ENCODE measurements around the gene USP24.

USP24 gene

GRCh38 chr1:55064861-55065263 is 150.3 kb downstream of the USP24 start:
- DNase-seq = peak; percentile 76 to 85

DNA sequence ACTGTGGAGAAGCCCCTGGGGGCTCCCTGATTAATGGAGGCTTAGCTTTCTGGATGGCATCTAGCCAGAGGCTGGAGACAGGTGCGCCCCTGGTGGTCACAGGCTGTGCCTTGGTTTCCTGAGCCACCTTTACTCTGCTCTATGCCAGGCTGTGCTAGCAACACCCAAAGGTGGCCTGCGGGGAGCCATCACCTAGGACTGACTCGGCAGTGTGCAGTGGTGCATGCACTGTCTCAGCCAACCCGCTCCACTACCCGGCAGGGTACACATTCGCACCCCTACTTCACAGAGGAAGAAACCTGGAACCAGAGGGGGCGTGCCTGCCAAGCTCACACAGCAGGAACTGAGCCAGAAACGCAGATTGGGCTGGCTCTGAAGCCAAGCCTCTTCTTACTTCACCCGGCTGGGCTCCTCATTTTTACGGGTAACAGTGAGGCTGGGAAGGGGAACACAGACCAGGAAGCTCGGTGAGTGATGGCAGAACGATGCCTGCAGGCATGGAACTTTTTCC is 151.0 kb downstream of the USP24 start:
- DNase-seq = peak; percentile 46 to 62

DNA sequence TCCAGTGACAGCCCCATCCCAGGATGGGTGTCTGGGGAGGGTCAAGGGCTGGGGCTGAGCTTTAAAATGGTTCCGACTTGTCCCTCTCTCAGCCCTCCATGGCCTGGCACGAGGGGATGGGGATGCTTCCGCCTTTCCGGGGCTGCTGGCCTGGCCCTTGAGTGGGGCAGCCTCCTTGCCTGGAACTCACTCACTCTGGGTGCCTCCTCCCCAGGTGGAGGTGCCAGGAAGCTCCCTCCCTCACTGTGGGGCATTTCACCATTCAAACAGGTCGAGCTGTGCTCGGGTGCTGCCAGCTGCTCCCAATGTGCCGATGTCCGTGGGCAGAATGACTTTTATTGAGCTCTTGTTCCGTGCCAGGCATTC is 151.6 kb downstream of the USP24 start:
- DNase-seq = no peak

DNA sequence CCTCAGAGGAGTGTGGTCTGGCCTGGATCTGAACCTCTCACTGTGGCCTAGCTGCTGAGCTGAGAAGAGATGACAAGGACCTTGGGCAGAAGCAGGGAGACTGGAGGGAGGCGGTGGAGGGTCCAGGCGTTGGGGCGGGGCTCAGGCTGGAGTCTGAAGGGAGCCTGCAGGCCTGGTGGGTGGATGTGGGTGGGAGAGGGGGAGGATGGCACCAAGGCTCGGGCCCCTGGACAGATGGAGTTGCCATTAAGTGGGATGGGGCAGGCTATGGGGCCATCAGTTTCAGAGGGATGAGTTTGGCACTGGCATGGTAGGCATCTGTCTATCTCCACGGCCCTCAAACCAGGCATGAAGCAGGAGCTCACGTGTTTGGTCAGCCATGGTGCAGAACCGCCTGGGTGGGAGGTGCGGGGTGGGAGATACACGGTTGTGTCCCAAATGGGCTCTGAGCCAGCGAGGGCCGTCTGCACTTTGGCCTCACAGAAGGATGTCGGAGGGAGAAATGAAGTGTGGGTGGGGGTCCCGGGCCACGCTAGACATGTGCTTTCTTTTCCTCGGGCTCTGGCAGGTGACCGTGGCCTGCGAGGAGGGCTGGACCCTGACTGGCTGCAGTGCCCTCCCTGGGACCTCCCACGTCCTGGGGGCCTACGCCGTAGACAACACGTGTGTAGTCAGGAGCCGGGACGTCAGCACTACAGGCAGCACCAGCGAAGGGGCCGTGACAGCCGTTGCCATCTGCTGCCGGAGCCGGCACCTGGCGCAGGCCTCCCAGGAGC is 152.2 kb downstream of the USP24 start:
- DNase-seq = peak; percentile 58 to 87

DNA sequence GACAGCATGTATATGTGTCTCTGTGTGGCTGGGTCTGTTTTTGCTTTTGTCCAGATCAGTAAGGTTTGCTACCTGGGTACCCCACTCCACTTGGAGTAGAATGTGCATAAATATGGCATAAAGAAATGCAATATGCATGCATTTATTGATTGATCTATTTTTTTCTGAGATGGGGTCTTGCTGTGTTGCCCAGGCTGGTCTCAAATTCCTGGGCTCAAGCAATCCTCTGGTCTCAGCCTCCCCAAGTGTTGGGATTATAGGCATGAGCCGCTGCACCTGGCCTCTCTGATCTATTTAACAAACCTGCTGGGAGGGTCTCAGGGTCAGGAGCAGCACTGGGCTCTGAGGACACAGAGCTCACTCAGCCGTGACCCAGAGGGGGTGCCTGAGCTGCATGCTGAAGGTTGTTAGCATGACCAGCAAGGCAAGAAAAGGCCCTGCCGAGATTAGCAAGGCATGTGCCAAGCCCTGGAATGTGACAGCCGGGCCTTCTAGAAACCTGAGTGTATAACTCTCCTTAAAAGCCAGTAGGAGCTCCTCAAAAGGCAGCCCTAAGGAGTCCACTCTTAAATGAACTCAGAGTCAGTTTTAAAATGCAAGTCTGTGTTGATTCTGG is 153.3 kb downstream of the USP24 start:
- peak in 1 of 2 experiments; percentile 9 for DNase-seq

DNA sequence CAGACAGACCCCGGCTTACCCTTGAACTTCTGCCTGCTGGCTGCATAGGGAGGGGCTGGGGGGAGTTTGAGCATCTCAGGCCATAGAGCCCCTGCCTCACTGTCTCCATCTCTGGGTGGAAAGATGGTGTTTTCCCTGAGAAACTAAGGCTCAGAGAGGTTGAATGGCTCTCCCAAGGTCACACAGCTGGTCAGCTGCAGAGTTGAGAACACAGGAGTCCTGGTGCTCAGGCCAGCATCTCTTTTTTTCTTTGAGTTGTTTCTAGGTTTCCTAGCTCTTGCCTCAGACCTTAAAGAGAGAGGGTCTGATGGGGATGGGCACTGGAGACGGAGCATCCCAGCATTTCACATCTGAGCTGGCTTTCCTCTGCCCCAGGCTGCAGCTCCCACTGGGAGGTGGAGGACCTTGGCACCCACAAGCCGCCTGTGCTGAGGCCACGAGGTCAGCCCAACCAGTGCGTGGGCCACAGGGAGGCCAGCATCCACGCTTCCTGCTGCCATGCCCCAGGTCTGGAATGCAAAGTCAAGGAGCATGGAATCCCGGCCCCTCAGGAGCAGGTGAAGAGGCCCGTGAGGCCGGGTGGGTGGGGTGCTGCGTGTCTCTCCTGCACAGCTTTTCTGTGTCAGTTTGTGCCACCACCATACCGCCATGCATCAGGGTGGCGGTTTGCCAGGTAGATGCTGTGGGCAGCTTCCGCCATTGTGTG is 154.0 kb downstream of the USP24 start:
- no peak for DNase-seq

DNA sequence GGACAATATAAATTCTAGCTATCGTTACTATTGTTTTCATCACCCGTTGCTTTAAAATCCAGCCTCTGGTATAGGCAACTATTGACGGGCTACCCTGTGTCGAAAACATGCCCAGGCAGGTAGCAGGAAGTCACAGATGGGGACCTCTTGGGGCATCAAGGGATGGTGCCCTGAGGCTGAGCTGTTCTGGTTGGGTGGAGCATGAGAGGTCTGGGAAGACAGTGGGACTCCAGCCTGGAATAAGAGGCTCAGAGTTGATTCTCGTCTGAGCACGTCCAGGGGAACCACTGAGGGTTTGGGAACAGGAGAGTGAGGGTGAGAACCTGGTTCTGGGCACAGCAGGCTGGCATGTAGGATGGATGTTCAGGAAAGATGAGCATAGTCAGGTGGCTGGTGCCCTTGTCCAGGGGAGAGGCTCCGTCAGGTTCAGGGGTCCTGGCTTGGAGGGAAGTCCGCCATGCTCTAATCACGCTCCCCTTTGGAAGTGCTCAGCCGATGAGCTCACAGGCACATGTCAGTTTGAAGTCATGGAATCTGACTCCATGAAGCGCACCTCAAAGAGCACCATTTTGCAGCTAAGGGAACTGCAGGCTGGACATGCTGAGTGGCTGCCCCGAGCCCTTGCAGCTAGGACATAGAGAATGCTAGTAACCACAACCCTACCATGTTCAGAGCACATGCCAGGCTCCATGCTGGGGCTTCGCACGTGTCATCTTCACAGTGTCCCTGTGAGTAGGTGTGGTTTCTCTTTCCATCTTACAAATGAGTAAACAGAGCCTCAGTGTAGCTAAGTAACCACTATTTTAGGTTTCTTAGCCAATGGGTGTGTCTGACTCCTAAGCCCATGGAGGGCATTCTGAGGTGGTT is 154.8 kb downstream of the USP24 start:
- peak in 1 of 2 experiments; percentile 9 for DNase-seq

- DNase-seq = no peak
These were observed 155.6 kb downstream of the USP24 start for GRCh38 chr1:55059302-55060132.

GRCh38 chr1:55057956-55058298 is 157.2 kb downstream of the USP24 start:
- DNase-seq = no peak

- no peak for DNase-seq
These were observed 157.8 kb downstream of the USP24 start for GRCh38 chr1:55057270-55057955.

DNA sequence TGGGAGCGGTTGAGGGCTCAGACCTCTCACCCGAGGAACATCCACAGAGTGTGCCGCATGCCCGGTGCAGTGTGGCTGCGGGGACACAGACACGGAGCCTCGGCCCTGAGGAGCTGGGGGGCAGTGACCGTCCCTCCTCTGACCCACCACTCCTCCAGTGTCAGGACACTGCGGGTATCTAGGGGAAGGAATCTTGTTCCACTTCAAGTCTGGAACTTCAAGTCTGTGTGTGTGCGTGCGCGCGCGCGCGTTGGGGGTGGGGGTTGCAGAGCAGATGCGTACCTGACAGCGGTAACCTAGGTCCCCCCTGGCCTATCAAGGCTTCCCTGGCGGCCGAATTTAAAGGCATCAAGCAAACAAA is 158.6 kb downstream of the USP24 start:
- DNase-seq = no peak

GRCh38 chr1:55055951-55056631 is 159.1 kb downstream of the USP24 start:
- DNase-seq = no peak

GRCh38 chr1:55055084-55055882 is 159.9 kb downstream of the USP24 start:
- DNase-seq = no peak

GRCh38 chr1:55054396-55054795 is 160.8 kb downstream of the USP24 start:
- DNase-seq = no peak

GRCh38 chr1:55053265-55053954 is 161.8 kb downstream of the USP24 start:
- no peak for DNase-seq

DNA sequence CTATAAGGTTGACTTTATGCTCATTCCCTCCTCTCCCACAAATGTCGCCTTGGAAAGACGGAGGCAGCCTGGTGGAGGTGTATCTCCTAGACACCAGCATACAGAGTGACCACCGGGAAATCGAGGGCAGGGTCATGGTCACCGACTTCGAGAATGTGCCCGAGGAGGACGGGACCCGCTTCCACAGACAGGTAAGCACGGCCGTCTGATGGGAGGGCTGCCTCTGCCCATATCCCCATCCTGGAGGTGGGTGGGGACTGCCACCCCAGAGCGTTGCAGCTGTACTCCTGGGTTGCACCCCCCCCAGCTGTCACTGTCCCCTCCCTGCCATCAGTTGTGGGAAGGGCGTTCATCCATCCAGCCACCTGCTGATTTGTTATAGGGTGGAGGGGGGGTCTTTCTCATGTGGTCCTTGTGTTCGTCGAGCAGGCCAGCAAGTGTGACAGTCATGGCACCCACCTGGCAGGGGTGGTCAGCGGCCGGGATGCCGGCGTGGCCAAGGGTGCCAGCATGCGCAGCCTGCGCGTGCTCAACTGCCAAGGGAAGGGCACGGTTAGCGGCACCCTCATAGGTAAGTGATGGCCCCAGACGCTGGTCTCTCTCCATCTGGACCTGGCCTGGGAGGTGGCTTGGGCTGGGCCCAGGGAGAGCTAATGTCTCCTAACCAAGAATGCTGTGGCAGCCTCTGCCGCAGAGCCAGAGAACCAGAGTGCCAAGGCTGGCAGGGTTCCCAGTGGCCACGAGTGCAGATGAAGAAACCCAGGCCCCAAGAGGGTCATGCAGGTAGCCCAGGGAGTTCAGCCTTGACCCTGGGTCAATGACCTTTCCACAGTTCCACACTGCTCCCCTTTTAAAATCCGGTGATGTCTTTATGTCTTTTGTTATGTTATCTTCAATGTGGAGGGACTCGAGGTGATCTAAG is 162.7 kb downstream of the USP24 start:
- DNase-seq = no peak

GRCh38 chr1:55051621-55052020 is 163.5 kb downstream of the USP24 start:
- no peak for DNase-seq

DNA sequence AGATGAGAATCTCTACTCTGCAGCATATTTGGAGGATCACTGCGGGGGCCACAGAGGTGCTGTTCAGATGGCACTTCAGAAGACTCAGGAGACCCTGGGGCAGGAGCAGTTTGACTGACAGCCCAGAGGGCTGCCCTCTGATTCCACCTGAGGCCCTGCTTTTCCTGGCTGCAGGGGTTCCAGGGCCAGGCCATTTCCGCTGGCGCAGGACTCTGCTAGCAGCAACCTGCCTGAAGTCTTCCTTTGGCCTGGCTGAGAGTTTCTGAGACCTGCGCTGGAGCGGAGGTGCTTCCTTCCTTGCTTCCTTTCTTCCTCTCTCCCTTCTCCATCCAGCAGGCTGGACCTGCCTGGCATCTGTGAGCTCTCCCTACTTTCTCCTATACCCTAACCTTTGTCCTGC is 164.0 kb downstream of the USP24 start:
- DNase-seq = no peak

Measured in NCI-H524 (cell line).